GM18520 (cell line): ENCODE results near the gene PCDHGB7.
"Not testable (repeated sequence)": the region's sequence is repeated elsewhere in the genome, so short reads cannot be mapped to it uniquely, and the experiment has no call there.

Experiments used
- ATAC-seq: cut with Tn5 transposase; IDR thresholded peaks from one replicate; pipeline ENCODE4 v1.9.1; 2021; ENCODE audit not compliant: unreplicated experiment

The PCDHGB7 gene

DNA sequence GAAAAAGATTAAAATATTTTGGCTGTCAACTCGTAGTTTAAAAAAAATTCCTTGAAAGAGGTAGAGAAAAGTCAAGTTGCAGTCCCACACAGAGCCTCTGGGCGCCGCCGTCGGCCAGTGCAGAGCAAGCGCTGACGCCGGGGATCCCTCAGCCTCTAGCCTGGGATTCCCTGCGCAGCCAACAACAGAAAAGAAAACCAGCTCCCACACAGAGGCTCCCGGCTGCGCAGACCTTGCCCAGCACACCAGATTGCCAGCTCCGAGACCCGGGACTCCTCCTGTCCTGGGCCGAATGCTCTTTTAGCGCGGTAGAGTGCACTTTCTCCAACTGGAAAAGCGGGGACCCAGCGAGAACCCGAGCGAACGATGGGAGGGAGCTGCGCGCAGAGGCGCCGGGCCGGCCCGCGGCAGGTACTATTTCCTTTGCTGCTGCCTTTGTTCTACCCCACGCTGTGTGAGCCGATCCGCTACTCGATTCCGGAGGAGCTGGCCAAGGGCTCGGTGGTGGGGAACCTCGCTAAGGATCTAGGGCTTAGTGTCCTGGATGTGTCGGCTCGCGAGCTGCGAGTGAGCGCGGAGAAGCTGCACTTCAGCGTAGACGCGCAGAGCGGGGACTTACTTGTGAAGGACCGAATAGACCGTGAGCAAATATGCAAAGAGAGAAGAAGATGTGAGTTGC, at the start of gene PCDHGB7:
PCDHGB7 (plus strand) TSS at position 184 of the 679 bp plus-strand sequence; CDS start at position 367, 183 bp downstream.
- peak; percentile 67 for ATAC-seq

DNA sequence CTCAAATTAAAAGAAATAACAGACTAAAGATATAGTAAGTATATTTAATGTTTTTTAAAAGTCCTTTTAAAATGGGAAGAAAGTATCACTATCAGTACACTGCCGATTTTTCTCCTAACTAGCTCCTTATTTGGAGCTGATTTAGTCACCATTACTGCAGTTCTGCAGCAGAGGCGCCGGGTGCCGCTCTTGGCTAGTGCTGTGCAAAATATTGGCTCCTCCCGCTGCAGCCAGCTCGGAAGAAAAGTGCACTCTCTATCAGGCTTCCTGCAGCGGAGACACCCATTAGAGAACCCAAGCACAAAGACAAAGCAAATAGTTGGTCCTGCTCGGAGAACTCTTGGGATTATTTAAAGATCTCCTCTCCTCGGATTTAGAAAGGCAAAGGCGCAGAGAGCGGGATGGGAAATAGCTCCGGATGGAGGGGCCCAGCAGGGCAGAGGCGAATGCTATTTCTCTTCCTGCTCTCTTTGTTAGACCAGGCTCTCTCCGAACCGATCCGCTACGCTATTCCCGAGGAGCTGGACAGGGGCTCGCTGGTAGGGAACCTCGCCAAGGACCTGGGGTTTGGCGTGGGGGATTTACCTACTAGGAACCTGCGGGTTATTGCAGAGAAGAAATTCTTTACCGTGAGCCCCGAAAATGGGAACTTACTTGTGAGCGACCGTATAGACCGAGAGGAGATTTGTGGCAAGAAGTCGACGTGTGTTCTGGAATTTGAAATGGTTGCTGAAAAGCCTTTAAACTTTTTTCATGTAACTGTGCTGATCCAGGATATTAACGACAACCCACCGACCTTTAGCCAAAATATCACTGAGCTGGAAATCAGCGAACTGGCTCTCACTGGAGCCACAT, 47.3 kb upstream of the PCDHGB7 start, which contains the start of gene PCDHGB3:
PCDHGB3 (plus strand) TSS at position 249 of the 855 bp plus-strand sequence; CDS start at position 402, 153 bp downstream.
- ATAC-seq, result no peak

DNA sequence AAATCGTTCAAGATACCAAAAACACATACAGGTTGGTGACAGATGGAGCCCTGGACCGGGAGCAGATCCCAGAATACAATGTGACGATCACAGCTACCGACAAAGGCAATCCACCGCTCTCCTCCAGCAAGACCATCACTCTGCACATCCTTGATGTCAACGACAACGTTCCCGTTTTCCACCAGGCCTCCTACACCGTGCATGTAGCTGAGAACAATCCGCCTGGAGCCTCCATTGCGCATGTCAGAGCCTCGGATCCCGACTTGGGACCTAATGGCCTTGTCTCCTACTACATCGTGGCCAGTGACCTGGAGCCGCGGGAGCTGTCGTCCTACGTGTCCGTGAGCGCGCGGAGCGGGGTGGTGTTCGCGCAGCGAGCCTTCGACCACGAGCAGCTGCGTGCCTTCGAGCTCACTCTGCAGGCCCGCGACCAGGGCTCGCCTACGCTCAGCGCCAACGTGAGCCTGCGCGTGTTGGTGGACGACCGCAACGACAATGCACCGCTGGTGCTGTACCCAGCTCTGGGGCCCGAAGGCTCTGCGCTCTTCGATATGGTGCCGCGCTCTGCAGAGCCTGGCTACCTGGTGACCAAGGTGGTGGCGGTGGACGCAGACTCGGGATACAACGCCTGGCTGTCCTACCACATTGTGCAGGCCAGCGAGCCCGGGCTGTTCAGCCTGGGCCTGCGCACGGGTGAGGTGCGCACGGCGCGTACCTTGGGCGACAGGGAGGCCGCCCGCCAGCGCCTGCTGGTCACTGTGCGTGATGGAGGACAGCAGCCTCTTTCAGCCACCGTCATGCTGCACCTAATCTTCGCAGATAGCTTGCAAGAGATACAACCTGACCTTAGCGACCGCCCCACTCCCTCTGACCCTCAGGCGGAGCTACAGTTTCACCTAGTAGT, 45.7 kb upstream of the PCDHGB7 start:
- ATAC-seq, result no peak

DNA sequence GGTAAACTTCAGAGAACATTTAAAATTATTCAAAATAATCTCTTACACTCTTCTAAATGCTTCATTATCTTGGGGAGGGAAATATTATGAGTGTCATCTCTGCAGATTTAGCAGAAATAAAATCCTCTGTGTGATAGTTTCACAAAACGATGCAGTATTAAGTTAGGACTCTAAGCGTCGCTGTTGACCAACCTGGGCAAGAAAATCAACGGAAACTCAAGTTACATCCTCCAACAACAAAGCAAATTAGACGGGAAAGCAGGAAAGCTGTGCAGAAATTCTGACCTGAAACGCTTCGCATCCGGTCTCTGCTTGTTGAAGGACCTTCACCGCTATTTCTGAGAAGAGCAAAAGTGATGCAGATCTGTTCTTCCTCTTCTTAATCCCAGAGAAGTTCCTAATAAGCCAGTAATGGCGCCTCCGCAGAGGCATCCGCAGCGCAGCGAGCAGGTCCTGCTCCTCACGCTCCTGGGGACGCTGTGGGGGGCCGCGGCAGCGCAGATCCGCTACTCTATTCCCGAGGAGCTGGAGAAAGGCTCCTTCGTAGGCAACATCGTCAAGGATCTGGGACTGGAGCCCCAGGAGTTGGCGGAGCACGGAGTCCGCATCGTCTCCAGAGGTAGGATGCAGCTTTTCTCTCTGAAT, 43.7 kb upstream of the PCDHGB7 start, which contains the start of gene PCDHGA6:
PCDHGA6 (plus strand) TSS at position 219 of the 645 bp plus-strand sequence; CDS start at position 412, 193 bp downstream.
- no peak for ATAC-seq

DNA sequence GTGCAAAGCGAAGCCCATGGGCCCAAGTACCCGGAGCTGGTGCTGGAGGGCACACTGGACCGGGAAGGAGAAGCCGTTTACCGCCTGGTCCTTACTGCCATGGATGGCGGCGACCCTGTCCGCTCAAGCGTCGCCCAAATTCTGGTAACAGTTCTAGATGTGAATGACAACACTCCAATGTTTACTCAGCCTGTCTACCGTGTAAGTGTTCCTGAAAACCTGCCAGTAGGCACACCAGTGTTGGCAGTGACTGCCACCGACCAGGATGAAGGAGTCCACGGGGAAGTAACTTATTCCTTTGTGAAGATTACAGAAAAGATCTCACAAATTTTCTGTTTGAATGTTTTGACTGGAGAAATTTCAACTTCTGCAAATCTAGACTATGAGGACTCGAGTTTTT, 42.9 kb upstream of the PCDHGB7 start:
- ATAC-seq, result no peak

DNA sequence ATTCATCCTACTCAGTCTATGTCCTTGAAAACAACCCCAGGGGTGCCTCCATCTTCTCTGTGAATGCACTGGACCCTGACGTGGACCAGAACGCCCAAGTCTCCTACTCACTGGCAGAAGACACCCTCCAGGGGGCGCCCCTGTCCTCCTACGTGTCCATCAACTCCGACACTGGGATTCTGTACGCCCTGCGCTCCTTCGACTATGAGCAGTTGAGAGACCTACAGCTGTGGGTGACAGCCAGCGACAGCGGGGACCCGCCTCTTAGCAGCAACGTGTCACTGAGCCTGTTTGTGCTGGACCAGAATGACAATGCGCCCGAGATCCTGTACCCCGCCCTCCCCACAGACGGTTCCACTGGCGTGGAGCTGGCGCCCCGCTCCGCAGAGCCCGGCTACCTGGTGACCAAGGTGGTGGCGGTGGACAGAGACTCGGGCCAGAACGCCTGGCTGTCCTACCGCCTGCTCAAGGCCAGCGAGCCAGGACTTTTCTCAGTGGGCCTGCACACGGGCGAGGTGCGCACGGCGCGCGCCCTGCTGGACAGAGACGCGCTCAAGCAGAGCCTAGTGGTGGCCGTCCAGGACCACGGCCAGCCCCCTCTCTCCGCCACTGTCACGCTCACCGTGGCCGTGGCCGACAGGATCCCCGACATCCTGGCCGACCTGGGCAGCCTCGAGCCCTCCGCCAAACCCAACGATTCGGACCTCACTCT, 41.9 kb upstream of the PCDHGB7 start:
- ATAC-seq, result not testable (repeated sequence)

DNA sequence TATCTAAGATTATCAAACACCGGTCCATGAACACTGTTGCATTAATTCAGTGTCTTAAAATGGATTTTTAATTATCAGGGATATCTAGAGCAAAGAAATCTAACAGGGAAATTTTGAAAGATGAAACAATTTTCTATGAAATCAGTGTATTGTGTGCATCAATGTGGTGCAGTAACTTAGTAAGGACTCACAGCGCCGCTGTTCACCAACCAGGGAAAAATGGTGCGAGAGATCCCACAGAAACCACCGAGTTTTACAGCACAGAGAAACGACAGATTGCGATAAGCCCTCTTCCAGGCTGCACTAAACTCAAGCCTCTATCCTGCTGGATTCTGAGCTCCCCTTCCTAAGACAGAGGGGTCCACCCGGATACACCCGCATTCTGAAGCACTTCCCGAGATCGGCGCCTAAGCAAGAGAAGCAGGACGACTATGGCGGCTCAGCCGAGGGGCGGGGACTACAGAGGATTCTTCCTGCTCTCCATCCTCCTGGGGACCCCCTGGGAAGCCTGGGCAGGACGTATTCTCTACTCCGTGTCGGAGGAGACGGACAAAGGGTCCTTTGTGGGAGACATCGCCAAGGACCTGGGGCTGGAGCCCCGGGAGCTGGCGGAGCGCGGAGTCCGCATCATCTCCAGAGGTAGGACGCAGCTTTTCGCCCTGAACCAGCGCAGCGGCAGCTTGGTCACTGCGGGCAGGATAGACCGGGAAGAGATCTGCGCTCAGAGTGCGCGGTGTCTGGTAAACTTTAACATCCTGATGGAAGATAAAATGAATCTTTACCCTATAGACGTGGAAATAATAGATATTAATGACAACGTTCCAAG, 34.8 kb upstream of the PCDHGB7 start, which contains the start of gene PCDHGA7:
PCDHGA7 (plus strand) TSS at position 274 of the 826 bp plus-strand sequence; CDS start at position 432, 158 bp downstream.
- no peak for ATAC-seq

DNA sequence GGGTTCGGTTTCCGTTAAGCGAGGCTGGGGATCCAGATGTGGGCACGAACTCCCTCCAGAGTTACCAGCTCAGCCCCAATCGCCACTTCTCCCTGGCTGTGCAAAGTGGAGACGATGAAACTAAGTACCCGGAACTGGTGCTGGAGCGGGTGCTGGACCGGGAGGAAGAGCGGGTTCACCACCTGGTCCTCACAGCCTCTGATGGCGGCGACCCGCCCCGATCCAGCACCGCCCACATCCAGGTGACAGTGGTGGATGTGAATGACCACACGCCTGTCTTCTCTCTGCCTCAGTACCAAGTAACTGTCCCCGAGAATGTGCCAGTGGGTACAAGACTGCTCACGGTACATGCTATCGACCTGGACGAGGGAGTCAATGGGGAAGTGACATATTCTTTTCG, 34.1 kb upstream of the PCDHGB7 start:
- ATAC-seq, result no peak

DNA sequence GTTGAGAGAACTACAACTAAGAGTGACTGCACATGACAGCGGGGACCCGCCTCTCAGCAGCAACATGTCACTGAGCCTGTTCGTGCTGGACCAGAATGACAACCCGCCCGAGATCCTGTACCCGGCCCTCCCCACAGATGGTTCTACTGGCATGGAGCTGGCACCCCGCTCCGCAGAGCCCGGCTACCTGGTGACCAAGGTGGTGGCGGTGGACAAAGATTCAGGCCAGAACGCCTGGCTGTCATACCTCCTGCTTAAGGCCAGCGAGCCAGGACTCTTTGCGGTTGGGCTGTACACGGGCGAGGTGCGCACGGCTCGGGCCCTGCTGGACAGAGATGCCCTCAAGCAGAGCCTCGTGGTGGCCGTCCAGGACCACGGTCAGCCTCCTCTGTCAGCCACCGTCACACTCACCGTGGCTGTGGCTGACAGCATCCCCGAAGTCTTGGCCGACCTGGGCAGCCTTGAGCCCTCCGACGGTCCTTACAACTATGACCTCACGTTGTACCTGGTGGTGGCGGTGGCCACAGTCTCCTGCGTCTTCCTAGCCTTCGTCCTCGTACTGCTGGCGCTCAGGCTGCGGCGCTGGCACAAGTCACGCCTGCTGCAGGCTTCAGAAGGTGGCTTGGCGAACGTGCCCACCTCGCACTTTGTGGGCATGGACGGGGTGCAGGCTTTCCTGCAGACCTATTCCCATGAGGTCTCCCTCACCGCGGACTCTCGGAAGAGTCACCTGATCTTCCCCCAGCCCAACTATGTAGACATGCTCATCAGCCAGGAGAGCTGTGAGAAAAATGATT, 32.8 kb upstream of the PCDHGB7 start:
- no peak for ATAC-seq

DNA sequence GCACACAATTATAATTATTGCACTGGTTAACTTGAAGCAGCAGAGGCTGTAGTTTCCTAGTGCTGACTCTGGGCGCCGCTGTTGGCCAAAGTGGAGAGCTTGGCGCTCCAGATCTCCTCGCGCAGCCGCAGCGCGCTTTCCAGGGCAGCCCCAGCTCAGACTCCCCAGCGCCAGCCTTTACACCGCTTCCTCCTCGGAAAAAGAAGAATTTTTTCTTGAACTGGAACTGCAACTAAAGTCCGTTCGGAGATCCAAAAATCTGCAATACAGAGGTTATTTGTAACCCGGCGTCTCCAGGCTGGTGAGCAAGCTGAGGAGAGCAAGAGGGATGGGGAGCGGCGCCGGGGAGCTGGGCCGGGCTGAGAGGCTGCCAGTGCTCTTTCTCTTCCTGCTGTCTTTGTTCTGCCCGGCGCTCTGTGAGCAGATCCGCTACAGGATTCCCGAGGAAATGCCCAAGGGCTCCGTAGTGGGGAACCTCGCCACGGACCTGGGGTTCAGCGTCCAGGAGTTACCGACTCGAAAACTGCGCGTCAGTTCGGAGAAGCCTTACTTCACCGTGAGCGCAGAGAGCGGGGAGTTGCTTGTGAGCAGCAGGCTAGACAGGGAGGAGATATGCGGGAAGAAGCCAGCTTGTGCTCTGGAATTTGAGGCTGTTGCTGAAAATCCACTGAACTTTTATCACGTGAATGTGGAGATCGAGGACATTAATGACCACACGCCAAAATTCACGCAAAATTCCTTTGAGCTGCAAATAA, 29.7 kb upstream of the PCDHGB7 start, which contains the start of gene PCDHGB4:
PCDHGB4 (plus strand) TSS at position 142 of the 755 bp plus-strand sequence; CDS start at position 329, 187 bp downstream.
- not testable (repeated sequence) for ATAC-seq

DNA sequence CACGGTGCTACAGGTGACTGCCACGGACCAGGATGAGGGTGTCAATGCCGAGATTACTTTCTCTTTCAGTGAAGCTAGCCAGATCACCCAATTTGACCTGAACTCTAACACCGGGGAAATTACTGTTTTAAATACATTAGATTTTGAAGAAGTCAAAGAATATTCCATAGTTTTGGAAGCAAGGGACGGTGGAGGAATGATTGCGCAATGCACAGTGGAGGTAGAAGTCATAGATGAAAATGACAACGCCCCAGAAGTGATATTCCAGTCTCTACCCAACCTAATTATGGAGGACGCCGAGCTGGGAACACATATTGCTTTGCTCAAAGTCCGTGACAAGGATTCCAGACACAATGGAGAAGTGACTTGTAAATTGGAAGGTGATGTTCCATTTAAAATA, 28.8 kb upstream of the PCDHGB7 start:
- no peak for ATAC-seq

DNA sequence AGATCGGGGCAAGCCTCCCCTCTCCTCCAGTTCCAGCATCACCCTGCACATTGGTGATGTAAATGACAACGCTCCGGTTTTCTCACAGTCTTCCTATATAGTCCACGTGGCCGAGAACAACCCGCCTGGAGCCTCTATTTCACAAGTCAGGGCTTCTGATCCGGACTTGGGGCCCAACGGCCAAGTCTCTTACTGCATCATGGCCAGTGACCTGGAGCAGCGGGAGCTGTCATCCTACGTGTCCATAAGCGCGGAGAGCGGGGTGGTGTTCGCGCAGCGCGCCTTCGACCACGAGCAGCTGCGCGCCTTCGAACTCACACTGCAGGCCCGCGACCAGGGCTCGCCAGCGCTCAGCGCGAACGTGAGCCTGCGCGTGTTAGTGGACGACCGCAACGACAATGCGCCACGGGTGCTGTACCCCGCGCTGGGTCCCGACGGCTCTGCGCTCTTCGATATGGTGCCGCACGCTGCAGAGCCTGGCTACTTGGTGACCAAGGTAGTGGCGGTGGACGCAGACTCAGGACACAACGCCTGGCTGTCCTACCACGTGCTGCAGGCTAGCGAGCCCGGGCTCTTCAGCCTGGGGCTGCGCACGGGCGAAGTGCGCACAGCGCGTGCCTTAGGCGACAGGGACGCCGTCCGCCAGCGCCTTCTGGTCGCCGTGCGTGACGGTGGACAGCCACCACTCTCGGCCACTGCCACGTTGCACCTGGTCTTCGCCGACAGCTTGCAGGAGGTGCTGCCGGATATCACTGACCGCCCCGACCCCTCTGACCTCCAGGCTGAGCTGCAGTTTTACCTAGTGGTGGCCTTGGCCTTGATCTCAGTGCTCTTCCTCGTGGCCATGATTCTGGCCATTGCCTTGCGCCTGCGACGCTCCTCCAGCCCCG, 28.1 kb upstream of the PCDHGB7 start:
- ATAC-seq, result no peak

DNA sequence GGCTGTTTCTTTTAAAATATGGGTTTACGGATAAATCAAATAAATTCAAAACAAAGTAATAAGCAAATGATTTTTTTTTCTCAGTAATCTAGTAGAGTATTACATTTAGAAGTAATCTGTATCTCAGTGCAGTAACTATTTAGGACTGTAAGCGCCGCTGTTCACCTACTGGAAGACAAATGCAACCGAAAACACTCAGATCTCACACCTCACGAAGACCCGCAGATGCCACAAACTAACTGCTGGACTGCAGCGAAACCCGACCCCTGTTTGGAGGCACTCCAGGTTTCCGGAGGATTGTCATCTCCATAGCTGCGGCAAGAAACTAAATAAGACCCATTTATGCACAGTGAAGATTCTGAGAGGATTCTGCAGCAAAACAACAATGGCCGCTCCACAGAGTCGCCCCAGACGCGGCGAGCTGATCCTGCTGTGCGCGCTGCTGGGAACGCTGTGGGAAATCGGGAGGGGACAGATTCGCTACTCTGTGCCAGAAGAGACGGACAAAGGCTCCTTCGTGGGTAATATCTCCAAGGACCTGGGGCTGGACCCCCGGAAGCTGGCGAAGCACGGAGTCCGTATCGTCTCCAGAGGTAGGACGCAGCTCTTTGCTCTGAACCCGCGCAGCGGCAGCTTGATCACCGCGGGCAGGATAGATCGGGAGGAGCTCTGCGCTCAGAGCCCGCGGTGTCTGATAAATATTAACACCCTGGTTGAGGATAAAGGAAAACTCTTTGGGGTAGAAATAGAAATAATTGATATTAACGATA, 24.9 kb upstream of the PCDHGB7 start, which contains the start of gene PCDHGA8:
PCDHGA8 (plus strand) TSS at position 205 of the 770 bp plus-strand sequence; CDS start at position 386, 181 bp downstream.
- ATAC-seq, result no peak

DNA sequence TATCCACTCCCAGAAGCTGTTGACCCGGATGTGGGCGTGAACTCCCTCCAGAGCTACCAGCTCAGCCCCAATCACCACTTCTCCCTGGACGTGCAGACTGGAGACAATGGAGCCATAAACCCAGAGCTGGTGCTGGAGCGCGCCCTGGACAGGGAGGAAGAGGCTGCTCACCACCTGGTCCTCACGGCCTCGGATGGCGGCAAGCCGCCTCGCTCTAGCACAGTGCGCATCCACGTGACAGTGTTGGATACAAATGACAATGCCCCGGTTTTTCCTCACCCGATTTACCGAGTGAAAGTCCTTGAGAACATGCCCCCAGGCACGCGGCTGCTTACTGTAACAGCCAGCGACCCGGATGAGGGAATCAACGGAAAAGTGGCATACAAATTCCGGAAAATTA, 24.2 kb upstream of the PCDHGB7 start:
- ATAC-seq, result no peak
